CD4-positive, CD25-positive, alpha-beta regulatory T cell (primary cell): ENCODE data around the gene SERAC1. TPM values are rescaled to one million over a fixed set of nuclear protein-coding genes. Genes with fewer than 3 reads are reported as not detected.

Experiments used
- ATAC-seq, 2 donors: fragments of 150-1000 bp; cut with Tn5 transposase; one replicate each; pipeline ENCODE4 v1.10.0; 2021; ENCODE audit warnings: low read depth in 2 of 2, moderate number of reproducible peaks in 2 of 2, moderate library complexity in 1 of 2
- DNase-seq, 3 donors: peaks; one replicate each; pipeline versions ENCODE4 v3.0.0 to v3.0.0-alpha.2; 2012 to 2022; ENCODE audit warnings: mixed read lengths in 1 of 3
- H3K27ac ChIP-seq: one replicate; pipeline ENCODE4 v1.7.0; 2013; ENCODE audit warnings: mild to moderate bottlenecking, low read length; ENCODE audit not compliant: insufficient read depth, poor library complexity, severe bottlenecking
- H3K27me3 ChIP-seq: one replicate; pipeline ENCODE4 v1.7.0; 2013; ENCODE audit warnings: low read length; ENCODE audit not compliant: control insufficient read depth, insufficient read depth
- H3K36me3 ChIP-seq: one replicate; pipeline ENCODE4 v1.7.0; 2013; ENCODE audit warnings: mild to moderate bottlenecking, low read length, moderate library complexity; ENCODE audit not compliant: control insufficient read depth, insufficient read depth
- H3K4me1 ChIP-seq: 2 replicates; pipeline ENCODE4 v1.7.0; 2013; ENCODE audit warnings: mild to moderate bottlenecking, low read length; ENCODE audit not compliant: insufficient read depth, control insufficient read depth, poor library complexity, severe bottlenecking
- H3K4me3 ChIP-seq: one replicate; pipeline ENCODE4 v1.7.0; 2013; ENCODE audit warnings: low read depth, mild to moderate bottlenecking, low read length, moderate library complexity
- H3K9me3 ChIP-seq, 2 experiments: 1 replicate in 1 of 2; 2 replicates in 1 of 2; pipeline ENCODE4 v1.7.0; 2013; ENCODE audit warnings: low read length in 2 of 2, mild to moderate bottlenecking in 1 of 2, moderate library complexity in 1 of 2; ENCODE audit not compliant: control insufficient read depth in 2 of 2
- H3K27ac Mint-ChIP-seq, 3 donors: one replicate each; pipeline ENCODE4 v1.8.0; 2020 to 2022; ENCODE audit warnings: mild to moderate bottlenecking in 3 of 3, mixed read lengths in 3 of 3, moderate library complexity in 2 of 3
- H3K27me3 Mint-ChIP-seq: one replicate; pipeline ENCODE4 v1.8.0; 2022; ENCODE audit warnings: mild to moderate bottlenecking, mixed read lengths
- H3K36me3 Mint-ChIP-seq: one replicate; pipeline ENCODE4 v1.8.0; 2020; ENCODE audit warnings: mixed read lengths
- H3K4me1 Mint-ChIP-seq, 4 donors: one replicate each; pipeline ENCODE4 v1.8.0; 2020 to 2022; ENCODE audit warnings: mixed read lengths in 4 of 4, mild to moderate bottlenecking in 1 of 4
- H3K4me3 Mint-ChIP-seq, 4 donors: one replicate each; pipeline ENCODE4 v1.8.0; 2020 to 2022; ENCODE audit warnings: mild to moderate bottlenecking in 4 of 4, mixed read lengths in 4 of 4, moderate library complexity in 3 of 4
- H3K9me3 Mint-ChIP-seq, 7 donors: one replicate each; pipeline ENCODE4 v1.8.0; 2020 to 2022; ENCODE audit warnings: mixed read lengths in 7 of 7, mild to moderate bottlenecking in 3 of 7, moderate library complexity in 2 of 7
- polyA plus RNA-seq, 4 donors: library from polyadenylated mRNA; unstranded; fragments of 300-500 nt; fragmentation: Illumina TruSeq; gene quantifications; one replicate each; pipeline ENCODE4 v1.2.3, GENCODE V29; 2021
- total RNA-seq: library from RNA; stranded (reverse); gene quantifications from one replicate; pipeline ENCODE4 v1.2.3, GENCODE V29; 2022

SERAC1 gene
- total and polyA plus RNA-seq, 5 donors from 2014 or later: 1.3 to 4.8 (median 2.7) TPM

- H3K4me1 Mint-ChIP-seq: peaks cover 0 to 2% (median 0%) of the 10 kb centered on the region in 4 donors
- no peaks in the 10 kb centered on the region for H3K36me3 ChIP-seq
- H3K4me3 ChIP-seq: no peak overlapping the region
- H3K27ac ChIP-seq: no peak overlapping the region
- H3K36me3 Mint-ChIP-seq: peaks cover 4% of the 10 kb centered on the region
- no peak overlapping the region for H3K27ac Mint-ChIP-seq
- DNase-seq: no peak
- H3K9me3 ChIP-seq: no peaks in the 10 kb centered on the region
- H3K27me3 Mint-ChIP-seq: no peaks in the 10 kb centered on the region
- no peaks in the 10 kb centered on the region for H3K9me3 Mint-ChIP-seq
- H3K27me3 ChIP-seq: no peaks in the 10 kb centered on the region
- H3K4me3 Mint-ChIP-seq: no peak overlapping the region
- no peaks in the 10 kb centered on the region for H3K4me1 ChIP-seq
- no peak for ATAC-seq
These were observed 64.8 kb downstream of the SERAC1 start for GRCh38 chr6:158103228-158103627.

GRCh38 chr6:158095671-158096070, 72.4 kb downstream of the SERAC1 start:
- no peaks in the 10 kb centered on the region for H3K9me3 ChIP-seq
- Mint-ChIP-seq H3K27ac (no peak overlapping the region), H3K4me3 (no peak overlapping the region), H3K4me1 (no peaks in the 10 kb centered on the region), H3K9me3 (no peaks in the 10 kb centered on the region), H3K27me3 (no peaks in the 10 kb centered on the region), H3K36me3 (peaks cover 35% of the 10 kb centered on the region)
- DNase-seq (no peak), ATAC-seq (no peak)
- peaks cover 38% of the 10 kb centered on the region for H3K36me3 ChIP-seq
- H3K4me3 ChIP-seq: no peak overlapping the region
- no peaks in the 10 kb centered on the region for H3K4me1 ChIP-seq
- no peak overlapping the region for H3K27ac ChIP-seq
- H3K27me3 ChIP-seq: no peaks in the 10 kb centered on the region

- DNase-seq (no peak), ATAC-seq (no peak)
- no peak overlapping the region for H3K4me3 ChIP-seq
- no peaks in the 10 kb centered on the region for H3K27me3 ChIP-seq
- Mint-ChIP-seq H3K4me1 (no peaks in the 10 kb centered on the region), H3K9me3 (no peaks in the 10 kb centered on the region), H3K27me3 (no peaks in the 10 kb centered on the region), H3K27ac (no peak overlapping the region), H3K36me3 (peaks cover 37% of the 10 kb centered on the region), H3K4me3 (no peak overlapping the region)
- H3K27ac ChIP-seq: no peak overlapping the region
- peaks cover 38% of the 10 kb centered on the region for H3K36me3 ChIP-seq
- H3K4me1 ChIP-seq: no peaks in the 10 kb centered on the region
- no peaks in the 10 kb centered on the region for H3K9me3 ChIP-seq
These were observed 73.0 kb downstream of the SERAC1 start for GRCh38 chr6:158095031-158095430.

- DNase-seq (no peak), ATAC-seq (no peak)
- no peaks in the 10 kb centered on the region for H3K27me3 Mint-ChIP-seq
- Histone ChIP-seq H3K4me1 (no peaks in the 10 kb centered on the region), H3K36me3 (peaks cover 53% of the 10 kb centered on the region), H3K4me3 (no peak overlapping the region), H3K27ac (no peak overlapping the region), H3K9me3 (no peaks in the 10 kb centered on the region), H3K27me3 (no peaks in the 10 kb centered on the region)
- peaks cover 57% of the 10 kb centered on the region for H3K36me3 Mint-ChIP-seq
- H3K4me3 Mint-ChIP-seq: no peak overlapping the region
- no peak overlapping the region for H3K27ac Mint-ChIP-seq
- no peaks in the 10 kb centered on the region for H3K4me1 Mint-ChIP-seq
- H3K9me3 Mint-ChIP-seq: no peaks in the 10 kb centered on the region
These were observed 75.3 kb downstream of the SERAC1 start for GRCh38 chr6:158092806-158093205.

GRCh38 chr6:158087224-158087867, 80.7 kb downstream of the SERAC1 start:
- peaks cover 72% of the 10 kb centered on the region for H3K36me3 Mint-ChIP-seq
- H3K27ac ChIP-seq: no peak overlapping the region
- ATAC-seq (no peak), DNase-seq (no peak)
- H3K27me3 Mint-ChIP-seq: no peaks in the 10 kb centered on the region
- no peaks in the 10 kb centered on the region for H3K4me1 ChIP-seq
- H3K27me3 ChIP-seq: no peaks in the 10 kb centered on the region
- no peak overlapping the region for H3K4me3 ChIP-seq
- H3K9me3 Mint-ChIP-seq: no peaks in the 10 kb centered on the region
- no peak overlapping the region for H3K27ac Mint-ChIP-seq
- H3K9me3 ChIP-seq: no peaks in the 10 kb centered on the region
- peaks cover 54% of the 10 kb centered on the region for H3K36me3 ChIP-seq
- no peaks in the 10 kb centered on the region for H3K4me1 Mint-ChIP-seq
- H3K4me3 Mint-ChIP-seq: no peak overlapping the region

- Histone ChIP-seq H3K27ac (no peak overlapping the region), H3K4me1 (no peaks in the 10 kb centered on the region), H3K36me3 (peaks cover 51% of the 10 kb centered on the region), H3K9me3 (no peaks in the 10 kb centered on the region), H3K27me3 (no peaks in the 10 kb centered on the region), H3K4me3 (no peak overlapping the region)
- Mint-ChIP-seq H3K4me1 (no peaks in the 10 kb centered on the region), H3K27me3 (no peaks in the 10 kb centered on the region), H3K27ac (no peak overlapping the region), H3K36me3 (peaks cover 68% of the 10 kb centered on the region), H3K9me3 (no peaks in the 10 kb centered on the region), H3K4me3 (no peak overlapping the region)
- peak in 1 of 3 donors; percentile 66 for DNase-seq
- no peak for ATAC-seq
These were observed 81.4 kb downstream of the SERAC1 start for GRCh38 chr6:158086504-158087223.

GRCh38 chr6:158086054-158086503, 82.0 kb downstream of the SERAC1 start:
- H3K9me3 Mint-ChIP-seq: no peaks in the 10 kb centered on the region
- H3K27ac ChIP-seq: no peak overlapping the region

More at GRCh38 chr6:158086054-158086503, 82.0 kb downstream of the SERAC1 start:
- H3K4me3 ChIP-seq: no peak overlapping the region
- Mint-ChIP-seq H3K36me3 (peaks cover 67% of the 10 kb centered on the region), H3K4me1 (no peaks in the 10 kb centered on the region), H3K27me3 (no peaks in the 10 kb centered on the region), H3K4me3 (no peak overlapping the region), H3K27ac (no peak overlapping the region)
- no peaks in the 10 kb centered on the region for H3K9me3 ChIP-seq
- peaks cover 55% of the 10 kb centered on the region for H3K36me3 ChIP-seq
- ATAC-seq (peak; percentile 5 to 37), DNase-seq (no peak)
- H3K4me1 ChIP-seq: no peaks in the 10 kb centered on the region
- H3K27me3 ChIP-seq: no peaks in the 10 kb centered on the region
